Mesothelial cell of epicardium (in vitro differentiated cells): ENCODE data around the gene DLGAP1. TPM values are rescaled to one million over a fixed set of nuclear protein-coding genes. Genes with fewer than 3 reads are reported as not detected.

Experiments used
- DNase-seq, 2 experiments: peaks; one replicate each; pipeline ENCODE4 v3.0.0; 2021; ENCODE audit warnings: low spot score in 2 of 2; ENCODE audit not compliant: unreplicated experiment in 2 of 2
- H3K27ac Mint-ChIP-seq: 2 replicates; pipeline ENCODE4 v1.8.0; 2021; ENCODE audit warnings: mixed read lengths
- H3K27me3 Mint-ChIP-seq: 2 replicates; pipeline ENCODE4 v1.8.0; 2021; ENCODE audit warnings: low read depth, mixed read lengths
- H3K36me3 Mint-ChIP-seq: 2 replicates; pipeline ENCODE4 v1.8.0; 2021; ENCODE audit warnings: mixed read lengths
- H3K4me1 Mint-ChIP-seq: 2 replicates; pipeline ENCODE4 v1.8.0; 2021; ENCODE audit warnings: mixed read lengths
- H3K4me3 Mint-ChIP-seq: 2 replicates; pipeline ENCODE4 v1.8.0; 2021; ENCODE audit warnings: mild to moderate bottlenecking, moderate library complexity, mixed read lengths
- H3K9me3 Mint-ChIP-seq: 2 replicates; pipeline ENCODE4 v1.8.0; 2021; ENCODE audit warnings: mixed read lengths
- total RNA-seq: library from RNA; stranded (reverse); gene quantifications from 3 replicates; pipeline ENCODE4 v1.2.1, GENCODE V29; 2021
- TF ChIP-seq, protein P1 (sequence below): fragments of 200-600 bp; sonication (generic); IDR thresholded peaks from one replicate; pipeline ENCODE4 v1.5.0; 2021; ENCODE audit warnings: antibody characterized with exemption; ENCODE audit not compliant: unreplicated experiment

DLGAP1 gene
- total RNA-seq, 1 donor from 2014 or later = 4.6 TPM

DNA sequence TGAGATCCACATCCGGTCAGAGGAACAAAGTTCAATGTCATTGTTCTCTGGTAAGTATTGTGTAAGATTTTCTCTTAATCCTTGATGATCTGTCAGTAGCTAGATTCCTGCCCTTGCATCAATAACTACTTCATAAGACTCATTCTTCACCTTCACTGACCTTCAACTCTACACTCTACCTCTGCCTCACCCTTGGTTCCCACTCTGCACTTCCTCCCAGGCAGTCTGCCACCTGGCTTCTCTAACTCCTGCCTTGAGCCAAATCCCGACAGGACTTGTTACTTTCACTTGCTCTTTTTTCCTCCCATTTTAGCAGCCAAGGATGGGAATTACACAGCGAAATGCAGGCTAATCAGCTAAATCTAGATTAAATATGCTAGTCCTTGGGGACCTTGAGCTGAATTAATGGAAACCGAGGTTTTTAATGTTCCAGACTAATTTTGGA, 190.7 kb downstream of the DLGAP1 start:
- no peak overlapping the region for H3K4me3 Mint-ChIP-seq
- TF ChIP-seq, protein P1, sequence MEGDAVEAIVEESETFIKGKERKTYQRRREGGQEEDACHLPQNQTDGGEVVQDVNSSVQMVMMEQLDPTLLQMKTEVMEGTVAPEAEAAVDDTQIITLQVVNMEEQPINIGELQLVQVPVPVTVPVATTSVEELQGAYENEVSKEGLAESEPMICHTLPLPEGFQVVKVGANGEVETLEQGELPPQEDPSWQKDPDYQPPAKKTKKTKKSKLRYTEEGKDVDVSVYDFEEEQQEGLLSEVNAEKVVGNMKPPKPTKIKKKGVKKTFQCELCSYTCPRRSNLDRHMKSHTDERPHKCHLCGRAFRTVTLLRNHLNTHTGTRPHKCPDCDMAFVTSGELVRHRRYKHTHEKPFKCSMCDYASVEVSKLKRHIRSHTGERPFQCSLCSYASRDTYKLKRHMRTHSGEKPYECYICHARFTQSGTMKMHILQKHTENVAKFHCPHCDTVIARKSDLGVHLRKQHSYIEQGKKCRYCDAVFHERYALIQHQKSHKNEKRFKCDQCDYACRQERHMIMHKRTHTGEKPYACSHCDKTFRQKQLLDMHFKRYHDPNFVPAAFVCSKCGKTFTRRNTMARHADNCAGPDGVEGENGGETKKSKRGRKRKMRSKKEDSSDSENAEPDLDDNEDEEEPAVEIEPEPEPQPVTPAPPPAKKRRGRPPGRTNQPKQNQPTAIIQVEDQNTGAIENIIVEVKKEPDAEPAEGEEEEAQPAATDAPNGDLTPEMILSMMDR = no peak
- H3K36me3 Mint-ChIP-seq = no peaks in the 10 kb centered on the region
- H3K27me3 Mint-ChIP-seq = peaks cover 19% of the 10 kb centered on the region
- H3K27ac Mint-ChIP-seq = no peak overlapping the region
- no peaks in the 10 kb centered on the region for H3K4me1 Mint-ChIP-seq
- no peak for DNase-seq
- no peaks in the 10 kb centered on the region for H3K9me3 Mint-ChIP-seq

DNA sequence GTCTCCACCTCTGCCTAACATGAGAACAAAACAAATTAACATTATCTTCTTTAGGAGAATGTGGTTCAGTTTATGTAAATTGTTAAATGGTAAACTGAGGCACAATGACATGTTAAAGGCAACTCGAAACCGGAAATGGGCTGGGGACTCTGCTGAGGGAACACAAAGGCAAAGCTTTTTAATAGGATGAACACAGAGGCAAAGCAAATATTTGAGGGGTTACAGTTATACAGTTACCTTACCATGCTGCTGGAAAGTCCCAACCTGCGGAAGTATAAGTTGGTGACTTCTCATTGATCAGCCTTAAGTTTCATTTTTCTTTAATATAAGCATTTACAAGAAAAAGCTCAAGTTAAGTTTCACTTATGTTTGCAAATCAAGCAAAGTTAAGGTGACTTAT, 195.0 kb downstream of the DLGAP1 start:
- Mint-ChIP-seq H3K27me3 (peaks cover 10% of the 10 kb centered on the region), H3K36me3 (no peaks in the 10 kb centered on the region), H3K4me3 (no peak overlapping the region), H3K9me3 (no peaks in the 10 kb centered on the region), H3K27ac (no peak overlapping the region), H3K4me1 (no peaks in the 10 kb centered on the region)
- no peak for DNase-seq
- TF ChIP-seq, protein P1 = no peak

DNA sequence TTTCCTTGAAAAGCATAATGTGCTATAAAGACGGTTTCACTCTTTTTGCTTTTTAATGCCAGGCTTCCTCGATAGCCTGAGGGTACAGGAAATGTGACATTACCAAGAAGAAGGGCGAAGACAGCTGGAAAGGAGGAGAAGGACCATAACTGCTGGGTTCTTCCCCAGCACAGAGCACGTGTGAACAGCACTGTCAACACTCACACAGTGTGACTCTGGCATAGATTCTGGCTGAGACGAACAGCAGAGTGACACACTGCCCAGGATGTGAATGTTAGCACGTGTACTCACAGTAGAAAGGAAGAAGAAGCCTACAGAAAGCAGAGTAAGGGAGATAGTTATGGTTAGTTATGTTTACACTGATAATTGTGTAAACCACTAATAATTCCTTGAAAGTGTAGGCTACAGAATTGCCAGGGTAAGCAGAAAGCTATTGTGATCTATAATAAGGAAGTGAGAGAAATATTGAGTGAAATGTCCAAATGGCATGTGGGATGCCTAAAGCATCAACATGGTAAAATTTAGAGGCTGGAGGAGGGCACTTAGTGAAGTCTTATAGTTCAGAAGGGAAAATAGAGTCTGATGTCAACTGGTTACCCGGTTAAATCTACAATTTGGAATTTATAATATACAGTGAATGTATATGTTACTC, 198.2 kb downstream of the DLGAP1 start:
- Mint-ChIP-seq H3K27me3 (peaks cover 5% of the 10 kb centered on the region), H3K9me3 (no peaks in the 10 kb centered on the region), H3K27ac (no peak overlapping the region), H3K4me3 (no peak overlapping the region), H3K36me3 (no peaks in the 10 kb centered on the region), H3K4me1 (peaks cover 12% of the 10 kb centered on the region)
- TF ChIP-seq, protein P1 = no peak
- DNase-seq = no peak

DNA sequence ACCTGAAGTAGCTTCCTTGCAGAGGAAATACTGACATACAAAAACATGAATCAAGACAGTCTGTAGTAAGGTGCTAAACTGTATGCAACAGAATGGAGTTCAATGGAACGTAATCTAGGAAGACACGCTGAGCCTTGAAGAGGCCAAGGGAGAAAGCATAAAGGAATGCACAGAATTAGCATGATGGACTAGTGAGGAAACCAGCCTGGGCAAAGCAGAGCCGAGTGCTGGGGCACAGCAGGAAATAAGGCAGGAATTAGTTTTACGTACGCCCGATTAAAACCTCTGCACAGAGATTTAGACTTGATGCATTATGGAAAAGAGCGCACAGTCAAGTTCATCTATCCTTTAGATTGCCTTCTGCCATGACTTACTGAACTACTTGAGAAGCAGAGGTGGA, 200.3 kb downstream of the DLGAP1 start:
- Mint-ChIP-seq H3K36me3 (no peaks in the 10 kb centered on the region), H3K27me3 (peaks cover 3% of the 10 kb centered on the region), H3K4me1 (peaks cover 26% of the 10 kb centered on the region), H3K27ac (no peak overlapping the region), H3K4me3 (no peak overlapping the region), H3K9me3 (no peaks in the 10 kb centered on the region)
- TF ChIP-seq, protein P1 = no peak
- DNase-seq = no peak

DNA sequence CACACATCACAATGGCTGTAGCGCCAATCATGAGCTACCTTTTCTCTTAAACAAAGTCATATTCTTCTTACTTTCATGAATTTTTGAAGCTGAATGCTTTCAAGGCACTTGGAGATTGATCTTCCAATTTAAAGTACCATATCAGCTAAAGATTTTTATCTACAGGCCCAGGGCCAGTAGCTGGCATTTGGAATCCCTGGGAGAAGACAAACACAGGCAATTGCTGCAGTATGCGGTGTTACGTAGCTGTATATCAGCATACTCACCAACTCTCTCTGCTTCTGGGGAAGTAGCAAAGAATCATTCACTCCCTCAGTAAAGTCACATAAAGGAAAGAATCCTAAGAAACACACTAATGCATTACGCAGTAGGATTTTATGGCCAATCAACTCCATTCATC, 202.3 kb downstream of the DLGAP1 start:
- peaks cover 5% of the 10 kb centered on the region for H3K27me3 Mint-ChIP-seq

More for the DNA sequence above, 202.3 kb downstream of the DLGAP1 start:
- Mint-ChIP-seq H3K36me3 (no peaks in the 10 kb centered on the region), H3K27ac (no peak overlapping the region), H3K4me3 (no peak overlapping the region), H3K9me3 (no peaks in the 10 kb centered on the region), H3K4me1 (peaks cover 27% of the 10 kb centered on the region)
- no peak for DNase-seq
- TF ChIP-seq, protein P1 = no peak
